ENCODE measurements around the gene APH1B.
"Not testable (repeated sequence)": the region's sequence is repeated elsewhere in the genome, so short reads cannot be mapped to it uniquely, and the experiment has no call there.

APH1B gene

DNA sequence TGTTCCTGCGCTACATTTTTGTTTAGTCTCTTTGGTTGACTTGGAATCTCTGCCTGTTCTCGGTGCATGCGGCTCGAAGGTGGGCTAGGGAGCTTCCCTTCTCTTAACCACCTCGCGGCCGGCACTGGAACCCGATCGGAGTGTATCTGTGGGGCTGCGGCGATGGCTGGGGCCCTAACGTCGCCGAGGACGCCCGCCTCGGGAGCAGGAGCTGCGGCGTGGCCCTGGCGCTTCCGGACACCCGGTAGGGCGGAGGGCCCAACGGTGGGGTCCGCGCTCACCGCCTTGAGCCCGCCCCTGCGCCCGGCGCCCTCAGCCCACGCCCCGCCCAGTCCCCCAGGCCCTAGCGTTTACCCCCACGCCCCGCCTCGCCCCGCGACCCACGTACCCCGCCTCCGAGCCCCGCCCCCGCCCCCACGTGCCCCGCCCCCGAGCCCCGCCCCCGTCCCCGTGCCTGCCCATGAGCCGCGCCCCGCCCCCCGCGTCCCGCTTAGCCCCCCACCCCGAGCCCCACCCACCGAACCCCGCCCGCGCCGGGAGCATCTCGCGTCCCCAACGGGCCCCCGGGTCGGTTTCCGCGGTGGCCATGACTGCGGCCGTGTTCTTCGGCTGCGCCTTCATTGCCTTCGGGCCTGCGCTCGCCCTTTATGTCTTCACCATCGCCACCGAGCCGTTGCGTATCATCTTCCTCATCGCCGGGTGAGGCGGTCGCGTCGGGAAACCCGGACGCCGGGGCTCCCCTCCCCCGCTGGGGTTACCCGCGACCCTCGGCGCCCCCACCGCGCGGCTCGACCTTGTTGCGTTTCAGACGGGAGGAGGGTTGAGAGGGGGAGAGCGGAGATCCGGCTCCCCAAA is at the start of gene APH1B:
Gene APH1B, plus strand, starts transcription at position 568 of the 855 bp plus-strand sequence. Its CDS starts 19 bp downstream, at position 587.
- peak; percentile 80 for DNase-seq (ENCODE audit: low spot score)

- DNase-seq (ENCODE audit: low spot score), result no peak
Observed at GRCh38 chr15:63227689-63228088, 49.7 kb upstream of the APH1B start.

DNA sequence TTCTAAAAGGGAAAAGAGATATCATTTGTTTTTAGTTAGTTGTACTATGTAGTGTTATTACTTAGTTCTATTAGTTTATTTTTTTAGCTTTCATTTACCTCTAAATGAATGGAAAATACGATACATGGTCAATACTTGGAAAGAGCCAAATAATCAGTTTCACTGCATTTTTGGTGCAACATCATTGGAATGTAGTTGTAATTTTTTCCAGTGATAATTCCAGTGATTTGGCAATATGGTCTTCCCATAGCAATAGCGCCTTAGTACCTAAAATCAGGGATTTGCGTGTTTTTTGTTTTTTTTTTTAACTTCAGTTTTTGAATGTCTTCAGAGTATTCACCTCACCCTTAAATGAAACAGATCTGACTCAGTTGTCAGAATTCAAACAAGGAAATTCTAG is 46.2 kb upstream of the APH1B start:
- DNase-seq (ENCODE audit: low spot score), result no peak

- no peak for DNase-seq (ENCODE audit: low spot score)
Observed at GRCh38 chr15:63231706-63232105, 45.7 kb upstream of the APH1B start.

GRCh38 chr15:63232405-63232804 is 45.0 kb upstream of the APH1B start:
- peak; percentile 13 for DNase-seq (ENCODE audit: low spot score)

DNA sequence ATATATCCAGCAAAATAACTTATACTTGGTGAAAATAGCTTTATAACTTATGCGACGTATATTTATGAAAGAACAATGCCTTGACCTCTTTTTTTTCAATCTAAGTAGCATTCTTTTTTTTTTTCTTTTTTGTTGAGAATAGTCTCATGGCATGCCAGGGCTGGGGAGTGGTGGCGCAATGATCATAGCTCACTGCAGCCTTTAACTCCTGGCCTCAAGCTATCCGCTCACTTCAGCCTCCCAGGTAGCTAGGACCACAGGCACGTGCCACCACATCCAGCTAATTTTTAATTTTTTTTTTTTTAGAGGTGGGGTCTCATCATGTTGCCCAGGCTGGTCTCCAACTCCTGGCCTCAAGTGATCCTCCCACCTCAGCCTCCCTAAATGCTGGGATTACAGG is 44.5 kb upstream of the APH1B start:
- DNase-seq (ENCODE audit: low spot score), result no peak

GRCh38 chr15:63233667-63234423 is 43.6 kb upstream of the APH1B start:
- no peak for DNase-seq (ENCODE audit: low spot score)

GRCh38 chr15:63234451-63234870 is 42.9 kb upstream of the APH1B start:
- no peak for DNase-seq (ENCODE audit: low spot score)

GRCh38 chr15:63236272-63236671 is 41.1 kb upstream of the APH1B start:
- DNase-seq (ENCODE audit: low spot score), result no peak

- DNase-seq (ENCODE audit: low spot score), result not testable (repeated sequence)
Observed at GRCh38 chr15:63237086-63237485, 40.3 kb upstream of the APH1B start.

DNA sequence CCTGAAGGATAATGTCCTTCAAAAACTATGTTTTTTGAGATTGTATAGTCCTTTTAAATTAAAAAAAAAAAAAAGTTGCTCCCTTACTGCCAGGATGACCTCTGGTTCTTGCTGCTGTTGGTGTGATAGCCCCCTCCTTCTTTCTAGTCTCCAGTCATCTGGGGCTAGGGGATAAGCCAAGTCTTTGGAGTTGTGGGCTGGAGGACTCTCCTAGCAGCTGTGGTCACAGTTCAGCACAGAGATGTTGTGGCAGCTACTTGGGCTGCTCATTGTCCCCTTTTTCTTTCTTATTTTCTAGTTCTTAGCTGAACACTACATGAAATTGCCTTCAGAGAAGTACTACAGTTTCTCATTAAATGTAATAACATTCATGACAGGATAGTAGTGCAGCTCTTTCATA is 39.2 kb upstream of the APH1B start:
- no peak for DNase-seq (ENCODE audit: low spot score)

GRCh38 chr15:63238796-63239195 is 38.6 kb upstream of the APH1B start:
- no peak for DNase-seq (ENCODE audit: low spot score)

DNA sequence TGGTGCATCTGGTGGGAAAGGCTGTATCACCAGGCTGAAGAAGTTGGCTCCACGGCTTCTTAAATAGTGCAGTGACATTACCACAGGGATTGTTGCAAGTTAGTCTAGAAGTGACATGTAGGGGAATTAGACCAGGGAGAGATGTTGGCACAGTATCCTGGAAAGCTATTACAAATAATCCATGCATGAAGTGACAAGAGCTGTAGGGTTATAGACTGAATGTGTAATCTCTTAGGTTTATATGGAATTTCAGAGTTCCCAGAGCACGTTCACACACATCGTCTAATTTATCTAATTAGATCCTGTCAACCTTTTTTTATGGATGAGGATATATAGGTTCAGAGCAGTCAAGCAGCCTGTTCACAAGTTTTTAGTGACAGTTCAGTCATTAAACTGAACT is 37.3 kb upstream of the APH1B start:
- no peak for DNase-seq (ENCODE audit: low spot score)

GRCh38 chr15:63241316-63241715 is 36.1 kb upstream of the APH1B start:
- DNase-seq (ENCODE audit: low spot score), result no peak

DNA sequence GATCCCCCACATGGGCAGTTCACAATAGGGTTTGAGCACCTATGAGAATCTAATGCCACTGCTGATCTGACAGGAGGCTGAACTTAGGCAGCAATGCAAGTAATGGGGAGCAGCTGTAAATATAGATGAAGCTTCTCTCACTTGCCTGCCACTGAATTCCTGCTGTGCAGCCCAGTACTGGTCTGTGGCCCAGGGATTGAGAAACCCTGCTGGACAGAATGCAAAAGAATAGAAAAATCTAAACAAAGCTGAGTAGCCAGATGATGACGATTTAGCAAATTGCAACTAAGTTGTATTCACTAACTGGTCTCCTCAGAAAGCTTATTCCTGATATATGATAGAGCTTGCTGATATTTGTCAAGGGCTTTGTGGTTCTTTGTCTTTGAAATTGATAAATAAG is 34.3 kb upstream of the APH1B start:
- no peak for DNase-seq (ENCODE audit: low spot score)

DNA sequence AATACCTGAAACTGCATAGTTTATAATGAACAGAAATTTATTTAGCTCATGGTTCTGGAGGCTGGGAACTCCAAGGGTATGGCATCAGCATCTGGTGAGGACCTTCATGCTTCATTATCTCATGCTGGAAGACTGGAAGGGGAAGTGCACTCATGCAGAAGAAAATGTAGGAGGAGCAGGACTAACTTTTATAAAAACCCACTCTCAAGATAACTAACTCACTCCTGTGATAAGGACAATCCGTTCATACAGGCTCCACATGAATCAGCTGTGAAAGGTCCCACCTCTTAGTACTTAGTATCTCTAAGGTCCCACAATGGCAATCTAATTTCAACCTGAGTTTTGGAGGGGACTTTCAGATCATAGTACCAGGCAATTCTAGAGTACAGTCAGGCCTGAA is 33.6 kb upstream of the APH1B start:
- no peak for DNase-seq (ENCODE audit: low spot score)

DNA sequence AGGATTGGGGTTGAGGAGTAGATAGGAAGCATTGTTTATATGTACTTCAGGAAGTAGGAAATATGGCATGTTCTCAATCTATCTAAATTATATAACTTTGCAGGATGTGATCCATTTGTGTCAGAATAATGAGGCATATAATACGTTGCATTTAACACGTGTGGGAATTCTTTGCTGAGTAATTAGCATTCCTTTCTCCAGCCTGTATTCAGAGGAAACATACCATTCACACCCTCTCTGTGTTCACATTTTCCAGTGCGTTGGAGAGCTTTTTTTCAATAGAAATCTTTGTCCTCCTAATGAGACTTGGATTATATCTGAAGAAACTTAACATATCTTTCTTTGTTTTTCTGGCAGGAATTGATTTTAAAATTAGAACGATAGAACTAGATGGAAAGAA is 33.0 kb upstream of the APH1B start:
- DNase-seq (ENCODE audit: low spot score), result no peak

GRCh38 chr15:63244976-63245645 is 32.3 kb upstream of the APH1B start:
- DNase-seq (ENCODE audit: low spot score), result no peak

GRCh38 chr15:63246691-63247469 is 30.5 kb upstream of the APH1B start:
- no peak for DNase-seq (ENCODE audit: low spot score)

DNA sequence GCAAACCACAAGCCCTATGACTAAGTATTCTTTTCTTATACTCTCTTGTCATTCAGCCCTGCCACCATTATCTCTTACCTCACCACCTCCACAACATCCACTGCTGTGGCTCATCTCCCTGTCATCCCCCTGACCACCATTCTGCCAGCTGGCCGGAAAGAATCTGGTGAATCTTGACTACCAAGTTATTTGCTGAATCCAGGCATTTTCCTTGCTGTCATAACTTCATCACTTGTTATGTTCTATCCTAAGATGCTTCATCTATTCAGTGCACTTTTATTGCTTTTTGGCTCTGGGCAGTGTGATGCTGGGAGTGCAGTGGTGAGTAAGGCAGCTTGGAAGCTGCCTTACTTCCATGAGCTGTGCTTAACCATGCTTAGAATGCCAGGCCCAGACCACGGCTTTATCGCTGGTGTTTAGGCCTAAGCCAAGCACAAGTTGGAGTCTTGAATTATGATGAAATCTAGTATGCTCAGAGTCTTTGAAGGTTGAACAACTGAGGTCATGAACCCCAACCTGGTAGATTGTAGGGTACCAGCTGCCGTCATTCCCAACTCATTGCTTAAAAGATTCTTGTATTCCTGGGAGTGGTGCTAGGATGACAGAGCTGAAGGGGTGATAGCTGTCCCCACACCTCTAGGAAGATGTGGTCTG is 27.0 kb upstream of the APH1B start:
- DNase-seq (ENCODE audit: low spot score), result no peak

DNA sequence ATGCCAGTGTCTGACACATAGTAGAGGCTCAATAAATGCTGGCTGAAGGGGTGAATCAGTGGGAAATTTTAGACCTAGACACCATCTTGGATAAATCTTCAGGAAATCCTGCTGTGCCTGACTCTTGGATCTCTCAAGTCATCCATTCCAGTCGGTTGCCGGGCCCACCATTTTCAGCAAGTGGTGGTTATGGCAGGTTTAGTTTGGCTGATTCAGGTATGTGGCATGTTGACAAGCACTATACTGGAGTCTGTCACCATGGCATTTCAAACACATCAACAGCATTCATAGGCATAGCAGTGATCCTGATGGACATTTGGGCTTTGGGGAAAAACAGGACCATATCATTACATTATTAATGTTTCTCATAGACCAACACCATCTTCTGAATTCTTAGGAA is 25.7 kb upstream of the APH1B start:
- DNase-seq (ENCODE audit: low spot score), result no peak
